OCI-LY3 (cell line): Measurements from ENCODE around the gene TNFRSF18.

Source experiments
- H2AFZ ChIP-seq: fragments of 200-600, 300-600 bp; shearing (Covaris generic); 2 replicates; pipeline ENCODE4 v1.6.0; 2014; ENCODE audit warnings: antibody characterized with exemption, low read depth, low read length
- H3K27ac ChIP-seq: fragments of 200-600, 300-600 bp; sonication (generic); 2 replicates; pipeline ENCODE4 v1.5.1; 2014; ENCODE audit warnings: mild to moderate bottlenecking, low read length, moderate library complexity, mixed read lengths
- H3K27me3 ChIP-seq: fragments of 200-600, 300-600 bp; sonication (generic); 2 replicates; pipeline ENCODE4 v1.6.1; 2014; ENCODE audit warnings: low read depth, low read length, mixed read lengths
- H3K36me3 ChIP-seq: fragments of 200-600, 300-600 bp; sonication (generic); replicated peaks from 2 replicates; pipeline ENCODE3; 2014; ENCODE audit warnings: low read depth, low read length, mixed read lengths
- H3K4me1 ChIP-seq: fragments of 300-600, 200-600 bp; sonication (generic); 2 replicates; pipeline ENCODE4 v1.6.1; 2014; ENCODE audit warnings: low read length, mixed read lengths
- H3K4me2 ChIP-seq: fragments of 200-600, 300-600 bp; sonication (generic); 2 replicates; pipeline ENCODE4 v1.6.1; 2014; ENCODE audit warnings: low read length, mixed read lengths
- H3K4me3 ChIP-seq: fragments of 300-600, 200-600 bp; sonication (generic); 2 replicates; pipeline ENCODE4 v1.5.1; 2014; ENCODE audit warnings: antibody characterized with exemption, mild to moderate bottlenecking, low read length, moderate library complexity
- H3K79me2 ChIP-seq: fragments of 300-600, 200-600 bp; shearing (Covaris generic); 2 replicates; pipeline ENCODE4 v1.6.1; 2014; ENCODE audit warnings: mild to moderate bottlenecking, low read length, mixed read lengths
- H3K9ac ChIP-seq: fragments of 300-600, 200-600 bp; shearing (Covaris generic); 2 replicates; pipeline ENCODE4 v1.6.0; 2014; ENCODE audit warnings: mild to moderate bottlenecking, low read length, moderate library complexity
- H3K9me3 ChIP-seq: fragments of 200-600, 300-600 bp; shearing (Covaris generic); 2 replicates; pipeline ENCODE4 v1.6.1; 2014; ENCODE audit warnings: low read length, mixed read lengths; ENCODE audit not compliant: insufficient read depth
- H4K20me1 ChIP-seq: fragments of 200-600, 300-600 bp; sonication (generic); 2 replicates; pipeline ENCODE4 v1.6.1; 2016; ENCODE audit warnings: low read length, mixed read lengths; ENCODE audit not compliant: insufficient read depth
- CTCF ChIP-seq: fragments of 200-600, 300-600 bp; sonication (generic); IDR thresholded peaks from 2 replicates; pipeline ENCODE4 v1.5.1; 2014; ENCODE audit warnings: antibody characterized with exemption, low read length, low read depth
- EZH2phosphoT487 ChIP-seq: fragments of 200-600 bp; shearing (Covaris generic); IDR thresholded peaks from 2 replicates; pipeline ENCODE4 v1.6.1; 2018; ENCODE audit warnings: antibody characterized with exemption, mixed run types, low read depth

TNFRSF18 gene

GRCh38 chr1:1181938-1182410 lies 24.4 kb downstream of the TNFRSF18 start:
- H3K36me3 ChIP-seq = no peaks in the 10 kb centered on the region
- TF ChIP-seq EZH2phosphoT487 (no peak), CTCF (no peak)

GRCh38 chr1:1181129-1181937 lies 25.1 kb downstream of the TNFRSF18 start:
- no peak overlapping the region for H2AFZ ChIP-seq
- TF ChIP-seq CTCF (no peak), EZH2phosphoT487 (no peak)
- no peak overlapping the region for H3K4me2 ChIP-seq
- H3K9ac ChIP-seq = no peak overlapping the region
- H3K36me3 ChIP-seq = no peaks in the 10 kb centered on the region
- no peaks in the 10 kb centered on the region for H3K4me1 ChIP-seq
- H3K27me3 ChIP-seq = no peaks in the 10 kb centered on the region; the same call in 1 of the 2 replicates
- H3K4me3 ChIP-seq = no peak overlapping the region
- no peaks in the 10 kb centered on the region for H3K9me3 ChIP-seq
- no peak overlapping the region for H3K27ac ChIP-seq
- no peaks in the 10 kb centered on the region for H4K20me1 ChIP-seq
- H3K79me2 ChIP-seq = no peaks in the 10 kb centered on the region

More at GRCh38 chr1:1181938-1182410, 24.4 kb downstream of the TNFRSF18 start:
- Histone ChIP-seq H3K4me2 (no peak overlapping the region), H4K20me1 (no peaks in the 10 kb centered on the region), H3K9me3 (no peaks in the 10 kb centered on the region), H2AFZ (no peak overlapping the region), H3K27me3 (no peaks in the 10 kb centered on the region; the same call in 1 of the 2 replicates), H3K4me1 (no peaks in the 10 kb centered on the region), H3K9ac (no peak overlapping the region), H3K4me3 (no peak overlapping the region), H3K27ac (no peak overlapping the region), H3K79me2 (no peaks in the 10 kb centered on the region)

GRCh38 chr1:1179983-1180861 lies 26.2 kb downstream of the TNFRSF18 start:
- Histone ChIP-seq H2AFZ (no peak overlapping the region), H3K27ac (no peak overlapping the region), H3K9ac (no peak overlapping the region), H3K9me3 (no peaks in the 10 kb centered on the region), H3K36me3 (no peaks in the 10 kb centered on the region), H3K4me3 (no peak overlapping the region), H4K20me1 (no peaks in the 10 kb centered on the region), H3K4me2 (no peak overlapping the region), H3K4me1 (no peaks in the 10 kb centered on the region), H3K79me2 (no peaks in the 10 kb centered on the region), H3K27me3 (no peaks in the 10 kb centered on the region)
- TF ChIP-seq EZH2phosphoT487 (no peak), CTCF (no peak)
